ENCODE data around the gene CRIM1. TPM values are rescaled to one million over a fixed set of nuclear protein-coding genes. Genes with fewer than 3 reads are reported as not detected.

The CRIM1 gene
- total RNA-seq, 2 donors from 2014 or later, result 26.7 to 26.9 TPM

- no peak overlapping the region for H3K27ac Mint-ChIP-seq
- Histone ChIP-seq H3K4me3 (ENCODE audit: low read length) (no peak overlapping the region), H3K27ac (ENCODE audit: low read depth, low read length) (no peak overlapping the region), H3K9ac (ENCODE audit: extremely low read depth, low read length, poor library complexity, severe bottlenecking) (no peak overlapping the region), H3K9me3 (ENCODE audit: control insufficient read depth, low read length) (no peaks in the 10 kb centered on the region), H3K4me1 (ENCODE audit: control insufficient read depth, insufficient read depth, low read length) (no peaks in the 10 kb centered on the region), H3K27me3 (ENCODE audit: control insufficient read depth, insufficient read depth, low read length, poor library complexity, severe bottlenecking) (no peaks in the 10 kb centered on the region), H3K36me3 (ENCODE audit: control insufficient read depth, insufficient read depth, low read length) (peaks cover 58% of the 10 kb centered on the region)
- H3K9me3 Mint-ChIP-seq, result no peaks in the 10 kb centered on the region
- DNase-seq, result no peak
- no peaks in the 10 kb centered on the region for H3K27me3 Mint-ChIP-seq (ENCODE audit: insufficient read depth)
- H3K4me1 Mint-ChIP-seq, result peaks cover 2% of the 10 kb centered on the region
- TF ChIP-seq, protein P1, sequence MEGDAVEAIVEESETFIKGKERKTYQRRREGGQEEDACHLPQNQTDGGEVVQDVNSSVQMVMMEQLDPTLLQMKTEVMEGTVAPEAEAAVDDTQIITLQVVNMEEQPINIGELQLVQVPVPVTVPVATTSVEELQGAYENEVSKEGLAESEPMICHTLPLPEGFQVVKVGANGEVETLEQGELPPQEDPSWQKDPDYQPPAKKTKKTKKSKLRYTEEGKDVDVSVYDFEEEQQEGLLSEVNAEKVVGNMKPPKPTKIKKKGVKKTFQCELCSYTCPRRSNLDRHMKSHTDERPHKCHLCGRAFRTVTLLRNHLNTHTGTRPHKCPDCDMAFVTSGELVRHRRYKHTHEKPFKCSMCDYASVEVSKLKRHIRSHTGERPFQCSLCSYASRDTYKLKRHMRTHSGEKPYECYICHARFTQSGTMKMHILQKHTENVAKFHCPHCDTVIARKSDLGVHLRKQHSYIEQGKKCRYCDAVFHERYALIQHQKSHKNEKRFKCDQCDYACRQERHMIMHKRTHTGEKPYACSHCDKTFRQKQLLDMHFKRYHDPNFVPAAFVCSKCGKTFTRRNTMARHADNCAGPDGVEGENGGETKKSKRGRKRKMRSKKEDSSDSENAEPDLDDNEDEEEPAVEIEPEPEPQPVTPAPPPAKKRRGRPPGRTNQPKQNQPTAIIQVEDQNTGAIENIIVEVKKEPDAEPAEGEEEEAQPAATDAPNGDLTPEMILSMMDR (conservative IDR thresholded peaks at IDR 0.05), result no peak
- 92% methylated on average over 2 to 3 of the region's 3 CpGs for WGBS, 2 experiments (ENCODE audit: insufficient coverage in 1 of 2, insufficient read length in 1 of 2)
- H3K4me3 Mint-ChIP-seq, result no peak overlapping the region
- peaks cover 19% of the 10 kb centered on the region for H3K36me3 Mint-ChIP-seq (ENCODE audit: low read depth)
Observed at GRCh38 chr2:36497570-36498163, 142.1 kb downstream of the CRIM1 start.

DNA sequence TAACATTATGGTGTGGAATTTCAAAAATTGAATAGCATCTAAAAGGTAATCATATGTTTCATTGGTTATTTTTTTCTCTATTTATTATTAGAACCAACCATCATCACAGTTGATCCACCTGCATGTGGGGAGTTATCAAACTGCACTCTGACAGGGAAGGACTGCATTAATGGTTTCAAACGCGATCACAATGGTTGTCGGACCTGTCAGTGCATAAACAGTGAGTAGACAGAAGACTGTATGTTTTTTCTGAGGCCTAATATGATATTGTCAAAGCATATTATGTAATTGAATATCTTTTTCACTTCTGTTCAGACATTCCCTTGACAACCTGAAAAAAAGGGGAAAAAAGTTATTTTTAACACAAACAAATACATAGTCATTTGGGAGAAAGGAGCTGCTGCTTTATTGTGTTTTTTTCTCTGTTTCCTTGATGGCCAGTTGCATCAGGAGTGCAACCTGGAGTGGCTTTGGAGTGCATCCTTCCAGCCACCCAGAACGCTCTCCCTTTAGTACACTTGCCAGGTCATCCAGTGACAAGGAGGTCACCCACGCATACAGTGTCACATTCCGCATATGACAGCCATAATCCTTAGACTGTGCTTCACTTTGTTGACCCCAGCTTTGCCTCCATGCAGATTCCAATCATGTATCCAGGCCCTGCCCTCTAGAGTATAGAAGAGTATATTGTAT, 143.7 kb downstream of the CRIM1 start:
- no peak overlapping the region for H3K27ac Mint-ChIP-seq
- H3K4me3 Mint-ChIP-seq, result no peak overlapping the region
- Histone ChIP-seq H3K36me3 (ENCODE audit: control insufficient read depth, insufficient read depth, low read length) (peaks cover 66% of the 10 kb centered on the region), H3K27ac (ENCODE audit: low read depth, low read length) (no peak overlapping the region), H3K9ac (ENCODE audit: extremely low read depth, low read length, poor library complexity, severe bottlenecking) (no peak overlapping the region), H3K27me3 (ENCODE audit: control insufficient read depth, insufficient read depth, low read length, poor library complexity, severe bottlenecking) (no peaks in the 10 kb centered on the region), H3K4me3 (ENCODE audit: low read length) (no peak overlapping the region), H3K9me3 (ENCODE audit: control insufficient read depth, low read length) (no peaks in the 10 kb centered on the region), H3K4me1 (ENCODE audit: control insufficient read depth, insufficient read depth, low read length) (no peaks in the 10 kb centered on the region)
- 96 to 97% methylated on average over 5 to 6 of the region's 6 CpGs for WGBS, 2 experiments (ENCODE audit: insufficient coverage in 1 of 2, insufficient read length in 1 of 2)
- no peak for DNase-seq
- peaks cover 27% of the 10 kb centered on the region for H3K36me3 Mint-ChIP-seq (ENCODE audit: low read depth)
- TF ChIP-seq, protein P1 (conservative IDR thresholded peaks at IDR 0.05), result no peak
- no peaks in the 10 kb centered on the region for H3K27me3 Mint-ChIP-seq (ENCODE audit: insufficient read depth)
- H3K4me1 Mint-ChIP-seq, result no peaks in the 10 kb centered on the region
- no peaks in the 10 kb centered on the region for H3K9me3 Mint-ChIP-seq

GRCh38 chr2:36500072-36500471, 144.5 kb downstream of the CRIM1 start:
- Histone ChIP-seq H3K27ac (ENCODE audit: low read depth, low read length) (no peak overlapping the region), H3K4me1 (ENCODE audit: control insufficient read depth, insufficient read depth, low read length) (no peaks in the 10 kb centered on the region), H3K4me3 (ENCODE audit: low read length) (no peak overlapping the region), H3K9me3 (ENCODE audit: control insufficient read depth, low read length) (no peaks in the 10 kb centered on the region), H3K9ac (ENCODE audit: extremely low read depth, low read length, poor library complexity, severe bottlenecking) (no peak overlapping the region), H3K27me3 (ENCODE audit: control insufficient read depth, insufficient read depth, low read length, poor library complexity, severe bottlenecking) (no peaks in the 10 kb centered on the region), H3K36me3 (ENCODE audit: control insufficient read depth, insufficient read depth, low read length) (peaks cover 74% of the 10 kb centered on the region)
- peaks cover 32% of the 10 kb centered on the region for H3K36me3 Mint-ChIP-seq (ENCODE audit: low read depth)
- WGBS, 2 experiments (ENCODE audit: insufficient coverage in 1 of 2, insufficient read length in 1 of 2), result 95 to 96% methylated on average over 5 to 7 of the region's 7 CpGs
- no peaks in the 10 kb centered on the region for H3K4me1 Mint-ChIP-seq
- H3K9me3 Mint-ChIP-seq, result no peaks in the 10 kb centered on the region
- H3K27me3 Mint-ChIP-seq (ENCODE audit: insufficient read depth), result no peaks in the 10 kb centered on the region
- TF ChIP-seq, protein P1 (conservative IDR thresholded peaks at IDR 0.05), result no peak
- no peak overlapping the region for H3K4me3 Mint-ChIP-seq
- H3K27ac Mint-ChIP-seq, result no peak overlapping the region
- DNase-seq, result no peak

Data from endodermal cell (in vitro differentiated cells).